ENCODE data around the gene PRKN.

DNA sequence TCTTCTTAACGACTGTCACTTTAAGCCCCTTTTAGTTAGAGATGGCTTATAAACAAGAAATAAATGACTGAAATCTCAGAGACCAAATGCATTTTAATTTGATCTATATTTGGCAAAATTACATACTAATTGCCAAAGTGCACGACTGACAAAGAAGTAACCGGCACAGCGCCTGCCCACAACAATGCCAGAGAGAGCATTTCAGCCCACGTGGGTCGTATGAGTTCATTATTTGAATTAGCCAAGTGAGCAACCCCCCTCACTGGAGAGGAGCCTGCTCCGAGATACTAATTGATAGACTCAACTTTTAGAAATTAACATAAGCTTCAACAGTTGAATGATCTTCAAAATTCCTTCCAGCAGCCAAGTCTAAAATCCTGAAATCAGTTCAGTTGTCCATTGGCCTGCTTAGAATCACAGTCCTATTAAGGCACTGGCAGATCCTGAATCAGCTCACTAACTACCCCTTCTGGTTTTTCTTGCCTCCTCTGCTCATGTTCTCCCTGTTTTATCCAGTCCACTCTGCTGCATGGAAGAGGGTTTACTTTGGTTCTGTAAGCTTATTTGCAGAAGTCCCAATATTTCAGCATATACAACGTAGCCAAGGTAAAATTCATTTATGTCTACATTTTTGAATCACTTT lies 934.6 kb downstream of the PRKN start:
- TF ChIP-seq, protein P1, sequence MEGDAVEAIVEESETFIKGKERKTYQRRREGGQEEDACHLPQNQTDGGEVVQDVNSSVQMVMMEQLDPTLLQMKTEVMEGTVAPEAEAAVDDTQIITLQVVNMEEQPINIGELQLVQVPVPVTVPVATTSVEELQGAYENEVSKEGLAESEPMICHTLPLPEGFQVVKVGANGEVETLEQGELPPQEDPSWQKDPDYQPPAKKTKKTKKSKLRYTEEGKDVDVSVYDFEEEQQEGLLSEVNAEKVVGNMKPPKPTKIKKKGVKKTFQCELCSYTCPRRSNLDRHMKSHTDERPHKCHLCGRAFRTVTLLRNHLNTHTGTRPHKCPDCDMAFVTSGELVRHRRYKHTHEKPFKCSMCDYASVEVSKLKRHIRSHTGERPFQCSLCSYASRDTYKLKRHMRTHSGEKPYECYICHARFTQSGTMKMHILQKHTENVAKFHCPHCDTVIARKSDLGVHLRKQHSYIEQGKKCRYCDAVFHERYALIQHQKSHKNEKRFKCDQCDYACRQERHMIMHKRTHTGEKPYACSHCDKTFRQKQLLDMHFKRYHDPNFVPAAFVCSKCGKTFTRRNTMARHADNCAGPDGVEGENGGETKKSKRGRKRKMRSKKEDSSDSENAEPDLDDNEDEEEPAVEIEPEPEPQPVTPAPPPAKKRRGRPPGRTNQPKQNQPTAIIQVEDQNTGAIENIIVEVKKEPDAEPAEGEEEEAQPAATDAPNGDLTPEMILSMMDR (IDR thresholded peaks at IDR 0.05), result no peak
- no peak for TF ChIP-seq EP300 (IDR thresholded peaks at IDR 0.05)
